OCI-LY1 (cell line): ENCODE data around the gene SPAG6.

ENCODE experiments used
- H2AFZ ChIP-seq: fragments of 200-600 bp; sonication (generic), shearing (Covaris generic); 2 replicates; pipeline ENCODE4 v1.6.0; 2014; ENCODE audit warnings: antibody characterized with exemption, mild to moderate bottlenecking, low read length
- H3F3A ChIP-seq: fragments of 200-600 bp; sonication (generic), shearing (Covaris generic); 2 replicates; pipeline ENCODE4 v1.6.0; 2014; ENCODE audit warnings: mild to moderate bottlenecking, antibody characterized with exemption, low read length, moderate library complexity; ENCODE audit not compliant: insufficient read depth
- H3K27ac ChIP-seq: fragments of 200-600 bp; sonication (generic); 2 replicates; pipeline ENCODE4 v1.5.1; 2014; ENCODE audit warnings: low read length, mixed run types, mild to moderate bottlenecking, low read depth; ENCODE audit not compliant: poor library complexity, severe bottlenecking
- H3K27me3 ChIP-seq: fragments of 200-600 bp; sonication (generic); 2 replicates; pipeline ENCODE4 v1.6.0; 2014; ENCODE audit warnings: antibody characterized with exemption, mild to moderate bottlenecking, low read length, moderate library complexity; ENCODE audit not compliant: insufficient read depth
- H3K36me3 ChIP-seq: fragments of 200-600 bp; sonication (generic); 2 replicates; pipeline ENCODE4 v1.6.1; 2014; ENCODE audit warnings: mild to moderate bottlenecking, antibody characterized with exemption, low read length, moderate library complexity, mixed read lengths; ENCODE audit not compliant: insufficient read depth
- H3K4me1 ChIP-seq: fragments of 200-600 bp; sonication (generic); 2 replicates; pipeline ENCODE4 v1.5.1; 2014; ENCODE audit warnings: mild to moderate bottlenecking, low read length, moderate library complexity; ENCODE audit not compliant: insufficient read depth, severe bottlenecking
- H3K4me2 ChIP-seq: fragments of 200-600 bp; sonication (generic), shearing (Covaris generic); 2 replicates; pipeline ENCODE4 v1.6.1; 2014; ENCODE audit warnings: low read length
- H3K4me3 ChIP-seq: fragments of 200-600 bp; sonication (generic); 2 replicates; pipeline ENCODE4 v1.5.1; 2014; ENCODE audit warnings: low read length, low read depth, mild to moderate bottlenecking, mixed read lengths; ENCODE audit not compliant: poor library complexity, severe bottlenecking
- H3K79me2 ChIP-seq: fragments of 200-600 bp; shearing (Covaris generic); 2 replicates; pipeline ENCODE4 v1.6.1; 2016; ENCODE audit warnings: mixed run types, low read length, mixed read lengths; ENCODE audit not compliant: insufficient read depth
- H3K9ac ChIP-seq: fragments of 200-600 bp; sonication (generic), shearing (Covaris generic); 2 replicates; pipeline ENCODE4 v1.6.1; 2014; ENCODE audit warnings: mild to moderate bottlenecking, low read length, mixed read lengths
- H3K9me2 ChIP-seq: fragments of 200-600 bp; sonication (generic), shearing (Covaris generic); 2 replicates; pipeline ENCODE4 v1.6.1; 2014; ENCODE audit warnings: low read depth, mild to moderate bottlenecking, low read length, mixed read lengths
- H3K9me3 ChIP-seq: fragments of 200-600 bp; shearing (Covaris generic); 2 replicates; pipeline ENCODE4 v1.6.1; 2014; ENCODE audit warnings: low read length, mixed read lengths
- H4K20me1 ChIP-seq: fragments of 200-600 bp; sonication (generic), shearing (Covaris generic); 2 replicates; pipeline ENCODE4 v1.6.0; 2016; ENCODE audit warnings: mild to moderate bottlenecking, low read length; ENCODE audit not compliant: insufficient read depth
- EZH2 ChIP-seq: fragments of 200-600 bp; sonication (generic), shearing (Covaris generic); IDR thresholded peaks from 2 replicates; pipeline ENCODE4 v1.8.0; 2017; ENCODE audit warnings: borderline replicate concordance, mixed run types, mild to moderate bottlenecking, antibody characterized with exemption, low read length, moderate library complexity, mixed read lengths
- TF ChIP-seq, protein P1 (sequence below): fragments of 200-600 bp; sonication (generic), shearing (Covaris generic); IDR thresholded peaks from 2 replicates; pipeline ENCODE4 v1.5.1; 2017; ENCODE audit warnings: mild to moderate bottlenecking, antibody characterized with exemption, low read length, moderate library complexity, mixed read lengths

SPAG6 gene

GRCh38 chr10:22342421-22342820 lies 2.9 kb upstream of the SPAG6 start:
- peaks cover 14% of the 10 kb centered on the region for H3K4me1 ChIP-seq
- H2AFZ ChIP-seq, result no peak overlapping the region
- H3K79me2 ChIP-seq, result no peaks in the 10 kb centered on the region
- no peak overlapping the region for H3K4me3 ChIP-seq
- no peaks in the 10 kb centered on the region for H4K20me1 ChIP-seq
- TF ChIP-seq, protein P1, sequence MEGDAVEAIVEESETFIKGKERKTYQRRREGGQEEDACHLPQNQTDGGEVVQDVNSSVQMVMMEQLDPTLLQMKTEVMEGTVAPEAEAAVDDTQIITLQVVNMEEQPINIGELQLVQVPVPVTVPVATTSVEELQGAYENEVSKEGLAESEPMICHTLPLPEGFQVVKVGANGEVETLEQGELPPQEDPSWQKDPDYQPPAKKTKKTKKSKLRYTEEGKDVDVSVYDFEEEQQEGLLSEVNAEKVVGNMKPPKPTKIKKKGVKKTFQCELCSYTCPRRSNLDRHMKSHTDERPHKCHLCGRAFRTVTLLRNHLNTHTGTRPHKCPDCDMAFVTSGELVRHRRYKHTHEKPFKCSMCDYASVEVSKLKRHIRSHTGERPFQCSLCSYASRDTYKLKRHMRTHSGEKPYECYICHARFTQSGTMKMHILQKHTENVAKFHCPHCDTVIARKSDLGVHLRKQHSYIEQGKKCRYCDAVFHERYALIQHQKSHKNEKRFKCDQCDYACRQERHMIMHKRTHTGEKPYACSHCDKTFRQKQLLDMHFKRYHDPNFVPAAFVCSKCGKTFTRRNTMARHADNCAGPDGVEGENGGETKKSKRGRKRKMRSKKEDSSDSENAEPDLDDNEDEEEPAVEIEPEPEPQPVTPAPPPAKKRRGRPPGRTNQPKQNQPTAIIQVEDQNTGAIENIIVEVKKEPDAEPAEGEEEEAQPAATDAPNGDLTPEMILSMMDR, result no peak
- H3K27me3 ChIP-seq, result peaks cover 2% of the 10 kb centered on the region
- H3K36me3 ChIP-seq, result no peaks in the 10 kb centered on the region
- H3K9ac ChIP-seq, result no peak overlapping the region
- no peaks in the 10 kb centered on the region for H3K9me2 ChIP-seq
- H3K9me3 ChIP-seq, result no peaks in the 10 kb centered on the region
- no peaks in the 10 kb centered on the region; the same call in 1 of the 2 replicates for H3F3A ChIP-seq
- no peak overlapping the region for H3K27ac ChIP-seq
- H3K4me2 ChIP-seq, result no peak overlapping the region

DNA sequence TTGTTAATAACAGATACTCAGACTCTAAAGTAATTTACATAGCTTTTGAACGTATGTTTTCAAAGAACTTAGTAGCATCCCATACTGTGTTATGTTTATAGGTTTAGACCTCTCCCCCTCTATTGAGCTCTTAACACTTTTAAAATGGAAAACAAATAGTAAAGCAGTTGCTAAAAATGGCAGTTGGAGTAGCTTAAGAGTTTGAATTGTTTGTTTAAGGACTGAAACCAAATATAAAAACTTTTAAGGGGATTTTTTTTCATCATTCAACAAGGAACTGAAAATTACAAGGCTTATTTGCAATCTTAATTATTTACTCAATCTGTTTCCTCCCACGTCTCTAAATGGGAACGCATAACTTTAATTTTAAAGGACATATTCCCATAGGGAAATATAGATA lies 1.6 kb upstream of the SPAG6 start:
- no peak for TF ChIP-seq EZH2
- TF ChIP-seq, protein P1, result no peak

GRCh38 chr10:22344249-22344648 lies 1.0 kb upstream of the SPAG6 start:
- H3K9me3 ChIP-seq, result no peaks in the 10 kb centered on the region
- H3K4me3 ChIP-seq, result no peak overlapping the region
- no peak overlapping the region for H2AFZ ChIP-seq
- H3K79me2 ChIP-seq, result no peaks in the 10 kb centered on the region
- no peaks in the 10 kb centered on the region for H3K36me3 ChIP-seq
- no peaks in the 10 kb centered on the region; the same call in 1 of the 2 replicates for H3K27me3 ChIP-seq
- no peak overlapping the region for H3K9ac ChIP-seq
- no peaks in the 10 kb centered on the region for H3K9me2 ChIP-seq
- peaks cover 14% of the 10 kb centered on the region for H3K4me1 ChIP-seq
- H3K4me2 ChIP-seq, result no peak overlapping the region
- no peaks in the 10 kb centered on the region for H4K20me1 ChIP-seq
- no peak overlapping the region for H3K27ac ChIP-seq
- TF ChIP-seq, protein P1, result no peak
- no peak for TF ChIP-seq EZH2
- no peaks in the 10 kb centered on the region; the same call in 1 of the 2 replicates for H3F3A ChIP-seq

More for the DNA sequence above, 1.6 kb upstream of the SPAG6 start:
- peaks cover 14% of the 10 kb centered on the region for H3K4me1 ChIP-seq
- no peaks in the 10 kb centered on the region; the same call in 1 of the 2 replicates for H3F3A ChIP-seq
- H3K9ac ChIP-seq, result no peak overlapping the region
- no peak overlapping the region for H3K27ac ChIP-seq
- no peaks in the 10 kb centered on the region for H4K20me1 ChIP-seq
- no peaks in the 10 kb centered on the region for H3K36me3 ChIP-seq
- no peaks in the 10 kb centered on the region for H3K9me3 ChIP-seq
- H3K9me2 ChIP-seq, result no peaks in the 10 kb centered on the region
- H2AFZ ChIP-seq, result no peak overlapping the region
- no peak overlapping the region for H3K4me2 ChIP-seq
- H3K27me3 ChIP-seq, result no peaks in the 10 kb centered on the region; the same call in 1 of the 2 replicates
- no peak overlapping the region for H3K4me3 ChIP-seq
- H3K79me2 ChIP-seq, result no peaks in the 10 kb centered on the region
